NOMO-1 treated with DMSO at 0.1 percent for 48 hours (cell line): ENCODE results near the gene DYRK2.

Source experiments
- DNase-seq: peaks from one replicate; lab custom pipeline; 2025; ENCODE audit not compliant: unreplicated experiment; lab: John Stamatoyannopoulos, UW

DYRK2 gene

DNA sequence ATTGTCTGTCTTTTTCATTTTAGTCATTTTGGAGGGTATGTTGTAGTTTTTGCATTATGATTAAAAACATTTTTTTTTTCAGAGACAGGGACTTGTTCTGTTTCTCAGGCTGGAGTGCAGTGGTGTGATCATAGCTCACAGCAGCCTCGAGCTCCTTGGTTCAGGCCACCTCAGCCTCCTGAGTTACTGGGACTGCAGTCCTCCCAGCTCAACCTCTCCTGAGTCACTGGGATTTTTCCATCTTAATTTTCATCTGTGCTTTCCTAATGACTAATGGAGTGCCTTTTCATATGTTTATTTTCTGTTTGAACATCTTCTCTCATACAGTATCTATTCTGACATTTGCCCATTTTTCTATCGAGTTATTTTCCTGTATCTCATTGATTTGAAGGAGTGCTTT is 52.6 kb downstream of the DYRK2 start:
- DNase-seq = no peak

DNA sequence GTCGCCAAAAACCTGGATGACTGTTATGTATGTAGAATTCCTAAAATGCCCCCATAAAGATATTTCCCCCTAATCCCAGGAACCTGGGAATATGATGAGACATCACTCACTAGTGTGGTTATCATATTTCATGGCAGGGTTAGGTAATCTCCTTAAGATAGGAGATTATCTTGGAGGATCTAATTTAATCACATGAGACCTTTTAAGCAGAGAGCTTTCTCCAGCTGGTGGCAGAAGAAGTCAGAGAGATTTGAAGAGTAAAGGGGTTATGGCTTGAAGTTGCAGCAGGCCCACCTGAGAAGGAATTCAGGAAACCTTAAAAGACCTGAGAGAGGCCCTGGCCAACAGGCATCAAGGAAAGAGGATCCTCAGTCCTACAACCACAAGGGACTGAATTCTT is 53.6 kb downstream of the DYRK2 start:
- no peak for DNase-seq

DNA sequence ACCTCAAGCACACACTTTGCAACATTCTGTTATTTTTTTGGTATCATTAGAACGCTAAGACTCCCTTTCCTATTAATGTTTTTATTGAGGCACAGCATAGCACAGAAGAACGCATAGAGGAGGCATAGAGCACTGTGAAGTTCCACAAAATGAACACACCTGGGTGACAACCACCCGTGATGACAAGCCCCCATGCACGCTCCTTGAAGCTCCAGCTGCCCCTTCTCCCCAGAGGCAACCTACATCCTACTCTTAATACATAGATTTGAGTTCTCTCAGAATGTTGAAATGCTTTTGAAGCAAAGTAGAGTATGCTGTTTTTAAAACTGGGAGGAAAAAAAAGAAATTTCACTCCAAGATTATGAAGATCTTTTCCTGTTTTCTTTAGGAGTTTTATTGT is 55.5 kb downstream of the DYRK2 start:
- no peak for DNase-seq

DNA sequence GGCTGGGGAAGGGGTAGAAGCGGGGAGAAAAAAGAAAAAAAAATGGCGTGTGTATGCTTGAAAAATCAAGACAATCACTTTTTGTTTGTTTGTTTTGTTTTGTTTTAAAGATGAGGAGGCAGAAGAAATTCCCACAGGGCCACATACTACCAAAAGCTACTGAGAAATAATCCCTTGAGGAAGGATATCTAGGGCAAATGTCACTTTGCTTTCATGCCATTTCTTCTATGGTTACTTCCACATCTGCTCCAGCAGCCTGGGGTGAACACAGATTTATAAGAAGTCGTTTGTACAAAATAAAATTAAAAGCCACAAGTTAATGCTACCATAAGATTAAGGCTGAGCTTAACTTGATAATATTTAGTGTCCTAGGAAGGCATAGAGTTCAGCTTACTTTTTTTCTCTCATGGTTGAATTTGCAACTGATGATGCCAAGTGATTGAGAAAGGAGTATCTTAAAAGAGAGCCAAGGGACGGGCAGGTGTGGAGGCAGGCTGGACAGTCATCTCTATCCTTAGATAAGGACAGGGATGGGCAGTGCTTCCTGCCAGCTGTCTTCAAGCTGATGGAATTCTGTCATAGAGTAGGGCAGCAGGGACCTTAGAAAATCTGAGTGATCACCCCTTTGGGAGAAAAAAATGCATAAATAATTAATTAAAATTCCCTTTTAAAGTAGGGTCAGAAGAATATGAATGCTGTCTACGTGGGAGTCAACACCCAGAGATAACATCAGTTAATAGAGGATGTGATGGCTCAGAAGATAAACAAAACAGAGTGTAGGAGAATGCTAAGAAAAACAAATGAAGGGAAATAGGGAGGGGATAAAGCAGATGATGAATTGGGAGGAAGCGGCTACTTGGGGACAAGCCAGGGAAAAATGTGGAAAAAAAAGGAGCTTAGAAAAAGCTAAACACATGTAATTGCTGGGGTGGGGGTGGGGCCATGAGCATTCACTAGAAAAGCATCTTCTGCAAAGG is 57.1 kb downstream of the DYRK2 start:
- DNase-seq = no peak

DNA sequence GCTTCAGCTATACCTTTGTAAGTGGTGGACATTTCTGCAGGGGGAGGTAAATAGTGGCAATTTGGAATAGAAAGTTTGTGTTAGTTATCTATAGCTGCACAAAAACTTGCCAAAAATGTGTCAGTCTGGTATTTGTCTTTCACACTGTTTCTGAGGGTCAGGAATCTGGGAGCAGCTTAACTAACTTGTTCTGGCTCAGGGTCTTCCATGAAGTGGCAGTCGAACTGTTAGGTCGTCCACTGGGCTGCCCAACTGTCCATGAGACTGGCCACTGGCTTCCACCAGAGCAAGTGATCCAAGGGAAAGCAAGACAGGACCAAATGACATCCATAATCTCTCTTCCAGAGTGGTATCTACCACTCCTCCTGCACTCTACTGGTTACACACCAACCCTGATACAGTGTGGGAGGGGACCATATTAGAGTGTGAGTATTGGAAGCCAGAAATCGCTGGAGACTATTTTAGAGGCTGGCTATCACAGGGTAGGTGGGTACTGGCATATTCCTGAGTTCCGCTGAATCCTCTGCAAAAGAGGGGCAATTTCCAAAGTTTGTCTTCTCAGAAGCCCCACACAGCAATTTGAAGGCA is 60.9 kb downstream of the DYRK2 start:
- no peak for DNase-seq

DNA sequence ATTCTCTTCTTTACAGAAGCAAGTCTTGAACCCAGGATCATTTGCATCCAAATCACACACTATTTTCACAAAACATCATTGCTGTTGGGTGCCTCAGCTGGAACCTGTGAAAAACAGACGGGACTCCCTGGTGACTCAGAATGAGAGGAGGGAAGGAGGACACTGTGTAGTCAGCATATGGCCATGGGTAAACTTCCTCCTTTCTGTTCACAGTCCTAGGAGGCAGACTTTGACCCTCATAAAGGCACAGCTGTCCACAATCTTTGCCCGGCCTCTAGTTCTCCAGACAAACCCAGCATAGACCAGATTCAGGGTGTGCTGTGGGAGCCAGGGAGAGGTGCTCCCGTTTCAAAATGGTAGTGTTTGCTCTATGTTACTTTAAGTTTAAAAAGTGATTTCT is 62.0 kb downstream of the DYRK2 start:
- DNase-seq = peak; percentile 90

DNA sequence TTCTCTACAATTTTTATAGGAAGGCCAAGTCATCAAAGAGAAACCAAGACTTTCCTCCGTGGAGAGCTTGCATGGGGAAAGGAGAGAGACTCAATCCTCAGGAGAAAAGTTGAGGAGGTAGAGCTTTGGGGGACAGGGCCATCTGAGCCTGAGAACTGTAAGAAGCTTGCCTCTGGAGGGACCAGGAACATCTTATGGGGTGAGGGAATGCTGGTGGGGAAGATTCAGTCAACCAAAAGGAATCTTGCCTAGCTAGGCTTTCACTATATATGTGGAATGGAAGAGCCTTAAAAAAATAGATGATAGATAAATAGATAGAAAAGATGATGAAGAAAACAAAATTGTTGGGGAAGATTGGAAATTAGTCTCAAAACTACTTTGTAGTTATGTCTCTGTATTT is 63.5 kb downstream of the DYRK2 start:
- no peak for DNase-seq

DNA sequence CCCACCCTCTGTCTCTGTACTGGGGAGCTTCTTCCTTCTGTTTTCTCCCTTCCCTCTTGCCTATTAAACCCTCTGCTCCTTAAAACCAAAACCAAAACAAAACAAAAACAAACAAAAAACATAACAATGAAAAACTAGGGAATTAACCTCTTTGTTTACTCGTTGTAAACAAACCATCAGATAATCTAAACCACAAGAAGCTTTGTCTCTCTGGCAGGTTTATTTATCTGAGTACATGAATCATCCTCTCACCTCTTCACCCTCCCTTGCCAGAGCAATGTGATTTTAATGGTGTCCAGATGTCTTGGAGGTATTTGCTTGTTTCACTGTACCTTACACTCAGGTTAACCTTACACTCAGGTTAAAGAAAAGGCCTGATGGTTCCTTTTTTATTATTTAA is 66.1 kb downstream of the DYRK2 start:
- DNase-seq = no peak
